Stimulated activated effector memory CD8-positive, alpha-beta T cell treated with anti-CD3 and anti-CD28 coated beads, Interleukin-12 subunit alpha, Interleukin-12 subunit beta, amount 100 ng/mL, for 72 hours (primary cell): ENCODE measurements around the gene LRMDA.

ENCODE experiments used
- ATAC-seq: fragments of 150-1000 bp; cut with Tn5 transposase; 2 replicates; pipeline ENCODE4 v1.10.0; 2021
- DNase-seq, 2 donors: peaks; one replicate each; pipeline ENCODE4 v3.0.0; 2021 to 2022; ENCODE audit warnings: low spot score in 2 of 2
- H3K27ac Mint-ChIP-seq: one replicate; pipeline ENCODE4 v1.8.0; 2022; ENCODE audit warnings: mild to moderate bottlenecking, mixed read lengths
- H3K36me3 Mint-ChIP-seq: one replicate; pipeline ENCODE4 v1.8.0; 2022; ENCODE audit warnings: mild to moderate bottlenecking, mixed read lengths
- H3K4me1 Mint-ChIP-seq: one replicate; pipeline ENCODE4 v1.8.0; 2022; ENCODE audit warnings: mixed read lengths
- H3K4me3 Mint-ChIP-seq: one replicate; pipeline ENCODE4 v1.8.0; 2022; ENCODE audit warnings: mild to moderate bottlenecking, mixed read lengths
- H3K9me3 Mint-ChIP-seq: one replicate; pipeline ENCODE4 v1.8.0; 2022; ENCODE audit warnings: mixed read lengths

LRMDA gene

GRCh38 chr10:75429159-75429827 is 2.1 kb upstream of the LRMDA start:
- DNase-seq (no peak), ATAC-seq (no peak)
- H3K36me3 Mint-ChIP-seq, result no peaks in the 10 kb centered on the region
- no peaks in the 10 kb centered on the region for H3K4me1 Mint-ChIP-seq
- H3K9me3 Mint-ChIP-seq, result no peaks in the 10 kb centered on the region
- H3K4me3 Mint-ChIP-seq, result no peak overlapping the region
- H3K27ac Mint-ChIP-seq, result no peak overlapping the region

- no peak overlapping the region for H3K27ac Mint-ChIP-seq
- H3K4me3 Mint-ChIP-seq, result no peak overlapping the region
- H3K9me3 Mint-ChIP-seq, result no peaks in the 10 kb centered on the region
- no peaks in the 10 kb centered on the region for H3K4me1 Mint-ChIP-seq
- DNase-seq (no peak), ATAC-seq (no peak)
- no peaks in the 10 kb centered on the region for H3K36me3 Mint-ChIP-seq
These were observed 1.2 kb upstream of the LRMDA start for GRCh38 chr10:75430000-75430763.

GRCh38 chr10:75432176-75432575 is 752 bp downstream of the LRMDA start:
- DNase-seq (no peak), ATAC-seq (no peak)
- H3K27ac Mint-ChIP-seq, result no peak overlapping the region
- no peaks in the 10 kb centered on the region for H3K9me3 Mint-ChIP-seq
- H3K4me1 Mint-ChIP-seq, result no peaks in the 10 kb centered on the region
- no peaks in the 10 kb centered on the region for H3K36me3 Mint-ChIP-seq
- no peak overlapping the region for H3K4me3 Mint-ChIP-seq

- Mint-ChIP-seq H3K36me3 (no peaks in the 10 kb centered on the region), H3K4me3 (no peak overlapping the region), H3K27ac (no peak overlapping the region), H3K9me3 (no peaks in the 10 kb centered on the region), H3K4me1 (no peaks in the 10 kb centered on the region)
- DNase-seq (no peak), ATAC-seq (no peak)
These were observed 1.3 kb downstream of the LRMDA start for GRCh38 chr10:75432763-75433162.

- no peak for DNase-seq
- Mint-ChIP-seq H3K9me3 (no peaks in the 10 kb centered on the region), H3K4me3 (no peak overlapping the region), H3K36me3 (no peaks in the 10 kb centered on the region), H3K4me1 (no peaks in the 10 kb centered on the region), H3K27ac (no peak overlapping the region)
- ATAC-seq, result no peak
These were observed 1.8 kb downstream of the LRMDA start for GRCh38 chr10:75433216-75433615.

GRCh38 chr10:75434291-75434690 is 2.9 kb downstream of the LRMDA start:
- Mint-ChIP-seq H3K9me3 (no peaks in the 10 kb centered on the region), H3K4me3 (no peak overlapping the region), H3K36me3 (no peaks in the 10 kb centered on the region), H3K27ac (no peak overlapping the region), H3K4me1 (no peaks in the 10 kb centered on the region)
- ATAC-seq (no peak), DNase-seq (no peak)

GRCh38 chr10:75435291-75435690 is 3.9 kb downstream of the LRMDA start:
- no peak overlapping the region for H3K27ac Mint-ChIP-seq
- no peaks in the 10 kb centered on the region for H3K36me3 Mint-ChIP-seq
- DNase-seq, result no peak
- H3K9me3 Mint-ChIP-seq, result no peaks in the 10 kb centered on the region
- no peak overlapping the region for H3K4me3 Mint-ChIP-seq
- no peak for ATAC-seq
- no peaks in the 10 kb centered on the region for H3K4me1 Mint-ChIP-seq

- Mint-ChIP-seq H3K4me1 (no peaks in the 10 kb centered on the region), H3K36me3 (no peaks in the 10 kb centered on the region), H3K9me3 (no peaks in the 10 kb centered on the region), H3K4me3 (no peak overlapping the region), H3K27ac (no peak overlapping the region)
- DNase-seq (no peak), ATAC-seq (no peak)
These were observed 5.5 kb downstream of the LRMDA start for GRCh38 chr10:75436896-75437295.

- H3K4me3 Mint-ChIP-seq, result no peak overlapping the region
- no peaks in the 10 kb centered on the region for H3K36me3 Mint-ChIP-seq
- ATAC-seq (no peak), DNase-seq (no peak)
- H3K9me3 Mint-ChIP-seq, result peaks cover 3% of the 10 kb centered on the region
- no peaks in the 10 kb centered on the region for H3K4me1 Mint-ChIP-seq
- no peak overlapping the region for H3K27ac Mint-ChIP-seq
These were observed 6.3 kb downstream of the LRMDA start for GRCh38 chr10:75437693-75438092.

GRCh38 chr10:75438275-75438674 is 6.9 kb downstream of the LRMDA start:
- Mint-ChIP-seq H3K9me3 (peaks cover 7% of the 10 kb centered on the region), H3K36me3 (no peaks in the 10 kb centered on the region), H3K27ac (no peak overlapping the region), H3K4me3 (no peak overlapping the region), H3K4me1 (no peaks in the 10 kb centered on the region)
- ATAC-seq (no peak), DNase-seq (no peak)

- Mint-ChIP-seq H3K27ac (no peak overlapping the region), H3K36me3 (no peaks in the 10 kb centered on the region), H3K9me3 (peaks cover 14% of the 10 kb centered on the region), H3K4me3 (no peak overlapping the region), H3K4me1 (no peaks in the 10 kb centered on the region)
- ATAC-seq, result no peak
- DNase-seq, result no peak
These were observed 8.4 kb downstream of the LRMDA start for GRCh38 chr10:75439811-75440210.

GRCh38 chr10:75440271-75440793 is 8.9 kb downstream of the LRMDA start:
- DNase-seq, result no peak
- Mint-ChIP-seq H3K9me3 (peaks cover 14% of the 10 kb centered on the region), H3K4me1 (no peaks in the 10 kb centered on the region), H3K27ac (no peak overlapping the region), H3K4me3 (no peak overlapping the region), H3K36me3 (no peaks in the 10 kb centered on the region)
- no peak for ATAC-seq

- Mint-ChIP-seq H3K4me3 (no peak overlapping the region), H3K27ac (no peak overlapping the region), H3K36me3 (no peaks in the 10 kb centered on the region), H3K9me3 (peaks cover 14% of the 10 kb centered on the region), H3K4me1 (no peaks in the 10 kb centered on the region)
- no peak for DNase-seq
- no peak for ATAC-seq
These were observed 9.8 kb downstream of the LRMDA start for GRCh38 chr10:75441196-75441595.

- Mint-ChIP-seq H3K36me3 (no peaks in the 10 kb centered on the region), H3K4me1 (no peaks in the 10 kb centered on the region), H3K9me3 (peaks cover 17% of the 10 kb centered on the region), H3K4me3 (no peak overlapping the region), H3K27ac (no peak overlapping the region)
- ATAC-seq (no peak), DNase-seq (no peak)
These were observed 10.3 kb downstream of the LRMDA start for GRCh38 chr10:75441682-75442081.

- no peaks in the 10 kb centered on the region for H3K36me3 Mint-ChIP-seq
These were observed 11.9 kb downstream of the LRMDA start for GRCh38 chr10:75443362-75443761.

GRCh38 chr10:75444781-75445386 is 13.5 kb downstream of the LRMDA start:
- no peaks in the 10 kb centered on the region for H3K36me3 Mint-ChIP-seq

More at GRCh38 chr10:75443362-75443761, 11.9 kb downstream of the LRMDA start:
- Mint-ChIP-seq H3K9me3 (peaks cover 18% of the 10 kb centered on the region), H3K4me1 (no peaks in the 10 kb centered on the region), H3K4me3 (no peak overlapping the region), H3K27ac (no peak overlapping the region)
- ATAC-seq, result no peak
- no peak for DNase-seq

More at GRCh38 chr10:75444781-75445386, 13.5 kb downstream of the LRMDA start:
- Mint-ChIP-seq H3K4me1 (no peaks in the 10 kb centered on the region), H3K27ac (no peak overlapping the region), H3K4me3 (no peak overlapping the region), H3K9me3 (peaks cover 18% of the 10 kb centered on the region)
- ATAC-seq, result no peak
- no peak for DNase-seq
